Mucosa of gallbladder (tissue), 1 donor: ENCODE measurements around the gene DNM3. TPM values are rescaled to one million over a fixed set of nuclear protein-coding genes. Genes with fewer than 3 reads are reported as not detected.

Source experiments
- DNase-seq: peaks from one replicate; pipeline ENCODE4 v3.0.0-alpha.2; 2020; ENCODE audit warnings: low spot score
- total RNA-seq: library from RNA; stranded (reverse); gene quantifications from one replicate; pipeline ENCODE4 v1.2.1, GENCODE V29; 2021
- donor health status: DM: no; HTN: no; CAD: no.

Gene DNM3
- total RNA-seq, 1 donor from 2014 or later = 2.8 TPM

DNA sequence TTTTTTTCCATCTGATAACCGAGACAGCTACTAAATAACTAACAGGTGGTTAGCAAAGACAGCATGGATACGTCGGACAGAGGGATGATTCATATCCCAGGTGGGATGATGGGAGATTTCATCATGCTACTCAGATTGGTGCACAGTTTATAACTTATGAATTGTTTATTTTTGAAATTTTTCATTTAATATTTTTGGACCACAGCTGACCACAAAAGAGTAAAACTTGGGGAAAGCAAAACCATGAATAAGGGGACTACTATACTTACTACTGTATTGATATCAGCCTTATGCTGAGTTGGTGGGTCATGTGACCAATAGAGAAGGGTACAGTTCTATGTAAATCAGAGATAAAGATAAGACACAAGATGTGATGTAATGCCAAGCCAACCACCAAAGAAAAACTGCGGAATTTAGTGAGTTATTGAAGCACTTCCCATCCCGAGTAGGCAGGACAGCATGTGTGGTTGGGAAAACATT is 331.1 kb downstream of the DNM3 start:
- DNase-seq = no peak

- DNase-seq = no peak
These were observed 334.9 kb downstream of the DNM3 start for GRCh38 chr1:172176206-172176605.

- DNase-seq = no peak
These were observed 336.6 kb downstream of the DNM3 start for GRCh38 chr1:172177849-172178248.

DNA sequence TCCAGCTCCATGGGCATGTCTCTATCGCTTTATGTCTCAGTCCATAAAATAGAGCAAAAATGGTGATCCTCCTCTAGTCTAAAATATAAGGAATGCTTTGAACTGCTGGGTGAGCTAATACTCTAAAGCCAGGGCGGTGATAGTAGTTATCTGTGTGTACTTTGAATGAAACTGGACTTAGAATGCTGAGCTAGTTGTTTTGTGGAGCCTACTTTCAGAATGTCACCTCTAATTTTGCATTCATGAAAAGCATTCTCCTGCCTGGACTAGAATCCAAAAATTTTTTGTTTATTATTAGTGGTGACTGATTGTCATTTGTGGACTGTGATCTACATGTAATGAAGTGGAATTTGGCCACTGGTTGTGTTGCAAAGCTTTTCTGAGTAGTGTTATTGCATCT is 337.6 kb downstream of the DNM3 start:
- no peak for DNase-seq

- DNase-seq = no peak
These were observed 338.6 kb downstream of the DNM3 start for GRCh38 chr1:172179918-172180317.

DNA sequence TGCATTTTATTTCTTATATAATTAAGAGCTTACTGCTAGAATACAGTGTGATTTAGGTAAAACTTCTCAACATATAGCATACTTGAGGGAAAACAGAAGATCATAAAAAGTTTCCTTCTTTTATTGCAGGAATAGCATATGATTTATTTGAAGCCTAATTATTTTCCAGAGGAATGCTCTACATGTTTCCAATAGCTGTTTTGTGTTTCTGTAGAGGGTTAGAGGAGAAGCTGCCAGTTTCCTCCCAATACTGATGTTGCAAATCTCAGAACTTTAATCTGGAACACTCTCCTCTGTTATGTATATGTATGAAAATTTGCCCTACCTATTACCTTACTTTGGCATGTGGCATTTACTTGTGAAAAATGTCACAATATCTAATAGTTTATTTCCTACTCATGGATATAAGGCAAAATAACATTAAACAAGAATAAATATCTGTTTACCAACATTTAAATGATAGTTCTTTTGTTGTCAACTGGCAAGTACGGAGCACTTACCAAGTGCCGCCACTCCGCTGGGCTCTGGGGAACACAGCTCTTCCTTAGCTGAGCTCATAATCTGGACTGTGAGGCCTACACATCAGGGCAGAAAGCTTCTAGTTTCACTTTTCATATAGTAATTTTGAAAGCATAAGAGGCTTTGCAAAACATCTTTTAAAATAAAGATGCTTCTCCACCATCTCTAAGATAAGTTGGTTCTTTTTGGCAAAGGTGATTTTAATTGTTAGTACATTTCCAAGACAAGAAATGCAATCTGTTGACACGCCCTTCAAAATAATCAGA is 339.4 kb downstream of the DNM3 start:
- peak; percentile 19 for DNase-seq

DNA sequence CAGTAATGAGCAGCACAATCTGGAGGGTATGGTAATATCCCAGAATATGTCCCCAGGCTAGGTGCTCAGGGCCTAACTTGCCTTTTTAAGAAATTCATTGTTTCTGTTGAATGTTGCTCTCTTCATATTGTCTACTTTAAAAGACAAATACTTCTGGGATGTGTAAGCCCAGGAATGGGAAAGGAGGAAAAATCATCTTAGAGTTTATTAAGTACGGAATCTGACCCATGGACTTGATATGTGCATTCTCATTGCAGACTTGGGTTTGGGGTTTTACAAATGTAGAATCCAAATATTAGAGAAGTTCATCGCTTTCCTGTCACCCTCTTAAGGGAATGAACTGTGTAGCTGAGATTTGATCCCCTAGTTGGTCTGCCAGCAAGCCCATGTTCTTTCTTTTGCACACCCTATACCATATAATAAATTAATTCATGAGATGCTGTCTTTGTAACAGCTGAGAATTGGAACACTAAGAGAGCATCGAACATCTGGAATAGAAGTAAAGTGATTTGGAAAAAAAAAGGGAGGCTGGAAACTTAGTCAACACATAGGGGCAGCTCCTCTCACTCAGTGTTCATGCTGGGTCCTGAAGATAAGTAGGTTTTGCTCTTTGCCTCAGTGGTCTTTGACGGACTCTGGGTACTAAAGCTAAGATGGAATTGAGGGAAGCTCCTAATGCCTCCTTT is 343.4 kb downstream of the DNM3 start:
- no peak for DNase-seq

DNA sequence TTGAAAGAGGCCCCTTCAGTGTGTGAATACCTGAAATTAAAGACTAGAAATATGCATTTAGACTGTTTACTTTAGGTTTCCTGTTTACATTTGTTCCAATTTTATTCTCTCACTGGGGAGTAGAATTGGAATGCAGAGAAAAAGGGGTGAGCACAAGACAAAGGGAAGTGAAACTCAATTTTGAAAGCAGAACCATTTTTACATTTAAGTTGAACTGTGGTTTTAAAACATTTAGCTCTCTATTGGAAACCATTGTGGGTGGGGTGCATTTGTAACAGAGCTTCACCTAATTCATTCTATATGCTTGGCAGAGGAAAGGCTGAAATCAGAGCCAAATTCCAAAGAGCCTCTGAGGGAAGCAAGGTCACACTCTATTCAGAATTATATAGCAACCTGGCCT is 343.9 kb downstream of the DNM3 start:
- no peak for DNase-seq

DNA sequence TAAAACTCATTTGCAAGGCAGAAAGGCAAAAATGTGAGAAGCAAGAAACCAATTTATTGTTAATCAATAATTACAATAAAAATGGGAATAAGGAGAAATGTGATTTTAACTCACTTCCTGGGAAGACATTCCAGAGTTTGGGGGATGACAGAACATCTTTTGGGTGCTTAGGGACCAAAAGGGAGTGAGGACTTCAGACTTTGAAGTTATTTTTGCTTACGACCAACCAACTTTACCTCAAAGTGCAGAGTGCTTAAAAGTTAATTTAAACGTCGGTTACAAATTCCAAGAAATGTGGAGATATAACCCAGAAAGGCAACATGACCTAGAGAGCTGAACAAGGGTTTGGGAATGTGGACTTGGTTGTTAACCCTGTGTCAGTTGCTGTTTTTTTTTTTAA is 344.7 kb downstream of the DNM3 start:
- DNase-seq = no peak

GRCh38 chr1:172201572-172201971 is 360.3 kb downstream of the DNM3 start:
- no peak for DNase-seq

- DNase-seq = no peak
These were observed 362.0 kb downstream of the DNM3 start for GRCh38 chr1:172203135-172203823.

DNA sequence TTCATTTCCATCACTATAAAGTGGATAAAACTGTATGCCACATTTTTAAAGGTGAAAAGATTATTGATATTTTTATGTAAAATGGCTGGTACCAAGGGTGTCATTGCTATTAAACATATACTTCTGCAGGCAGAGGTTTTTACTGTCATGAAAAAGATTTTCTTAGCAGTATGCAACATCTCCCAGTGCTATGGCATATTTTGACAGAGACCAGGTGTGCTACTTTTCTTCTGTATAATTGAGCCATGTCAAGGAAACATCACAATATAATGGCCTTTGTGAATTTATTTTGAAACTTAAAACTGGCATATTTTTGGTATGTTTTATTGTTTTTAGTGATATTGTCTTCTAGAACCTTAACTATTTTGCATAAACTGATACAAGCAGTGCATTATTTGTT is 362.6 kb downstream of the DNM3 start:
- no peak for DNase-seq

GRCh38 chr1:172206256-172206655 is 365.0 kb downstream of the DNM3 start:
- no peak for DNase-seq

DNA sequence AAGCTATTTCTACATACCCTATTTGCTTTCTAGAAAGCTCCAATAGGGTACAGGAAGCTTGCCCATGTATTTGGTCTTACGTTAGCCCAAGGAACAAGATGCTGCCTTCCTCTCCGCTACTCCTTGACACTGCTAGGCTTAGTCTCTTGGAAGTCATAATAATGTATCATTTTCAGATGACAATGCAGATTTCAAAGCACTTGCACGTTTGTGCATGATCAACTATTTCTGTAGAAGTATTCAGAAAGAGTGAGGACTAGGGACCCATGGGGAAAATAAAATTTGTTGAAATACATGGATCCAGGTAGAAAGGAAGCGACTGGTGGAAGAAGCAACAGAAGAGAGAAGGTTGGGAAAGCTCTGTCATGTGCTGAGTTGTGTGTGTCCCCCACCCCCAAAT is 367.3 kb downstream of the DNM3 start:
- DNase-seq = no peak

DNA sequence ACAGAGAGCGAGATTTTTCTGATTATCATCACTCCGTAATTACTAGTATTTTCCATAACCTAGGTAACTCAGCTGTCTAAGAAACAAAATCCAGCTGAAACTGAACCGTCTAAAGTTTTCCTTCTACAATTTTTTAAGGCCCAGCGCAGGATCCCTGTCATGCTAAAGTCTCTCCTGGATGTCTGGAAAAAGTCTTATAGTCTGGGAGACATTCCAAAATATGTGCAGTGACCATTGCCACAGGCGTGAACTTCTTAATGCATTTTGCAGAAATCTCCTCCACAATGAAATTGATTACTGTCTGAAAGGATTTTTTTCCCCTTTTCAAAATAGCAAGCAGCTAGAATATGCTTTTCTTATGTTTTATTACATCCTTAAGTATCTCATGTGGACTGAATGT is 369.9 kb downstream of the DNM3 start:
- no peak for DNase-seq

GRCh38 chr1:172212124-172212523 is 370.8 kb downstream of the DNM3 start:
- no peak for DNase-seq

- no peak for DNase-seq
These were observed 373.7 kb downstream of the DNM3 start for GRCh38 chr1:172215006-172215405.

- DNase-seq = no peak
These were observed 378.7 kb downstream of the DNM3 start for GRCh38 chr1:172219966-172220365.

DNA sequence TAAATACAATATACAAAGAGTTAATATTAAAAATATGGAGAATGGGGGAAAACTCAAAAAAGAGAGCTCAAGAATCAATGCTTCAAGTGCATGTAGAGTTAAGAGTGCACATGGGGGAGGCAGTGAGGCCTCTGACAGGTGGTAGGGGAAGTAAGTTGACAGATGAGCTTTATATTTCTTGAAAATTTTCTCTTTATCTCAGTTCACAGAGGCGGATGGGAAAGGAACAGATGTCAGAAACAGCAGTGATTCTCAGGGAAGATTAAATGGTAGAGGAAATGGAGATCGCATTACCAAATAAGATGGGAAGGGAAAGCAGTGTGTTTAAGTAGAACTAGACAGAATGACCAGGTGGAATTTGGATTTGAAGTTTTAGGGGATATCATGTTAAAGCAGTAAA is 379.1 kb downstream of the DNM3 start:
- DNase-seq = no peak

DNA sequence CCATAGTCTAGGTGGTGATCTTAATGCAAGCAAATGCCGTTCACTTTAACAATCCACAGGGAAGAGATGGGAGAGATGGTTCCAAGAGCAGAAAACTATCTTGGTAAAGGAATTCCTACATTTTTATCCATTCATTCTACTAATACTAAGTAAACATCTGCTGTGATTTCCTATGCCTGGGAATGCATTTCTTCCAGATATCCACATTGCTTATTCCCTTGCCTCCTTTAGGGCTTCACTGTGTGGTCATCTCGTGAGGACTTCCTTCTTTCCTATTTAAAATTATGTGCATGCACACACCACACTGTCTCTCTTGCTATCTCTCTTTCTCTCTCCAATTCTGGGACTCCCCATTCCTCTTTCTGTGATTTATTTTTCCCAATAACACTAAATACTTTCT is 380.1 kb downstream of the DNM3 start:
- DNase-seq = no peak

- DNase-seq = no peak
These were observed 383.6 kb downstream of the DNM3 start for GRCh38 chr1:172224871-172225270.

GRCh38 chr1:172229942-172230341 is 388.6 kb downstream of the DNM3 start:
- DNase-seq = no peak

GRCh38 chr1:172230526-172230925 is 389.2 kb downstream of the DNM3 start:
- no peak for DNase-seq
